Iris pigment epithelial cell (primary cell): ENCODE measurements around the gene ADORA1.

Experiments used
- DNase-seq: peaks from one replicate; pipeline ENCODE4 v3.0.0-alpha.2; 2011; ENCODE audit warnings: low read depth

Gene ADORA1

GRCh38 chr1:203127666-203128430 is at the start of gene ADORA1:
Gene ADORA1, plus strand, starts transcription at chr1:203127726. Its CDS starts 1,116 bp downstream, at chr1:203128842.
- DNase-seq = peak; percentile 73

- DNase-seq = no peak
These were observed 49.6 kb upstream of the ADORA1 start for GRCh38 chr1:203077956-203078355.

- DNase-seq = no peak
These were observed 49.0 kb upstream of the ADORA1 start for GRCh38 chr1:203078478-203078877.

GRCh38 chr1:203080456-203080855 is 47.1 kb upstream of the ADORA1 start:
- no peak for DNase-seq

- DNase-seq = no peak
These were observed 45.9 kb upstream of the ADORA1 start for GRCh38 chr1:203081465-203082230.

- no peak for DNase-seq
These were observed 45.4 kb upstream of the ADORA1 start for GRCh38 chr1:203082231-203082505.

- DNase-seq = no peak
These were observed 44.7 kb upstream of the ADORA1 start for GRCh38 chr1:203082571-203083462.

GRCh38 chr1:203083463-203083921 is 44.0 kb upstream of the ADORA1 start:
- no peak for DNase-seq

- DNase-seq = no peak
These were observed 42.7 kb upstream of the ADORA1 start for GRCh38 chr1:203084588-203085527.

GRCh38 chr1:203085528-203086406 is 41.8 kb upstream of the ADORA1 start, which contains the start of gene MYOG:
Gene MYOG, minus strand, starts transcription at chr1:203086012. Its CDS starts 51 bp downstream, at chr1:203085961.
- no peak for DNase-seq

GRCh38 chr1:203086992-203087763 is 40.3 kb upstream of the ADORA1 start:
- no peak for DNase-seq

- DNase-seq = no peak
These were observed 39.1 kb upstream of the ADORA1 start for GRCh38 chr1:203088441-203088840.

GRCh38 chr1:203089001-203089650 is 38.4 kb upstream of the ADORA1 start:
- no peak for DNase-seq

GRCh38 chr1:203089651-203090045 is 37.9 kb upstream of the ADORA1 start:
- DNase-seq = no peak

GRCh38 chr1:203090421-203091198 is 36.9 kb upstream of the ADORA1 start:
- no peak for DNase-seq

- DNase-seq = no peak
These were observed 36.4 kb upstream of the ADORA1 start for GRCh38 chr1:203091199-203091477.

GRCh38 chr1:203091761-203092330 is 35.7 kb upstream of the ADORA1 start:
- no peak for DNase-seq
